SH-SY5Y (cell line): ENCODE data around the gene MYH10.

Source experiments
- GATA2 ChIP-seq: IDR thresholded peaks from 2 replicates; pipeline ENCODE4 v1.6.1; 2011; ENCODE audit warnings: mild to moderate bottlenecking, low read depth, low read length
- GATA3 ChIP-seq: IDR thresholded peaks from 2 replicates; pipeline ENCODE4 v1.6.1; 2011; ENCODE audit warnings: low read depth, mild to moderate bottlenecking, low read length, moderate library complexity

DNA sequence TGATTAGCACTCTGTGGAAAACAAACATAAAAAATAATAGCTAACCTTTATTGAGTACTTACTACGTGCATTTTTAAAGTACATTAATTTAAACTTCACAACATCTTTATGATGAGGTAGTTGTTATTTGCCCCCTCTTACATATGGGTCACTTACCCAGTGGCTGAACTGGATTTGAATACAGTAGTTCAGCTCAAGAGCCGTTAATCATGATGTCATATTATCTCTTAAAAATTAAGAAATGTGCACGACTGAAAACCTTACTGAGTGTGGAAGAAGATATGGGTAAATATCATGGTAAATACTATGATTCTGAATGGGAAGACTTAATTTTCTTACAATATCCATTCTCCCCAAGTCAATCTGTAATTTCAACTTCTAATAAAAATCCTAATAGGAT lies 177.2 kb downstream of the MYH10 start:
- no peak for TF ChIP-seq GATA2
- no peak for TF ChIP-seq GATA3
